GM23248 (cell line): Measurements from ENCODE around the gene AAMP. TPM values are rescaled to one million over a fixed set of nuclear protein-coding genes. Genes with fewer than 3 reads are reported as not detected.

ENCODE experiments used
- DNase-seq: peaks from one replicate; pipeline ENCODE4 v3.0.0-alpha.2; 2015
- H2AFZ ChIP-seq: fragments of 200-600 bp; sonication (generic); 2 replicates; pipeline ENCODE4 v1.6.1; 2016; ENCODE audit warnings: antibody characterized with exemption
- H3F3A ChIP-seq: fragments of 200-600 bp; sonication (generic); 2 replicates; pipeline ENCODE4 v1.6.1; 2016; ENCODE audit warnings: mild to moderate bottlenecking, antibody characterized with exemption, mixed run types; ENCODE audit not compliant: insufficient read depth
- H3K27ac ChIP-seq: fragments of 200-600 bp; sonication (generic); 2 replicates; pipeline ENCODE4 v1.5.1; 2016; ENCODE audit warnings: mild to moderate bottlenecking
- H3K27me3 ChIP-seq: fragments of 200-600 bp; sonication (generic); replicated peaks from 2 replicates; pipeline ENCODE4 v1.6.1; 2016; ENCODE audit warnings: mild to moderate bottlenecking; ENCODE audit not compliant: insufficient read depth
- H3K36me3 ChIP-seq: fragments of 200-600 bp; sonication (generic); 2 replicates; pipeline ENCODE4 v1.6.1; 2016; ENCODE audit warnings: low read depth, mild to moderate bottlenecking
- H3K4me1 ChIP-seq: fragments of 200-600 bp; sonication (generic); 2 replicates; pipeline ENCODE4 v1.6.1; 2016; ENCODE audit warnings: mild to moderate bottlenecking; ENCODE audit not compliant: insufficient read depth
- H3K4me2 ChIP-seq: fragments of 200-600 bp; sonication (generic); one replicate; pipeline ENCODE4 v1.6.1; 2016; ENCODE audit warnings: mild to moderate bottlenecking; ENCODE audit not compliant: unreplicated experiment
- H3K4me3 ChIP-seq: fragments of 200-600 bp; sonication (generic); 2 replicates; pipeline ENCODE4 v1.5.1; 2016; ENCODE audit warnings: mild to moderate bottlenecking
- H3K79me2 ChIP-seq: fragments of 200-600 bp; sonication (generic); 2 replicates; pipeline ENCODE4 v1.6.1; 2016; ENCODE audit warnings: mild to moderate bottlenecking; ENCODE audit not compliant: insufficient read depth
- H3K9ac ChIP-seq: fragments of 200-600 bp; sonication (generic); 2 replicates; pipeline ENCODE4 v1.6.1; 2016; ENCODE audit warnings: mild to moderate bottlenecking
- H3K9me2 ChIP-seq: fragments of 200-600 bp; sonication (generic); 2 replicates; pipeline ENCODE4 v1.6.1; 2016; ENCODE audit warnings: mixed run types, mild to moderate bottlenecking, moderate library complexity; ENCODE audit not compliant: insufficient read depth
- H3K9me3 ChIP-seq: fragments of 200-600 bp; sonication (generic); one replicate; pipeline ENCODE4 v1.6.1; 2017; ENCODE audit warnings: low read depth
- H4K20me1 ChIP-seq: fragments of 200-600 bp; sonication (generic); 2 replicates; pipeline ENCODE4 v1.6.0; 2016; ENCODE audit not compliant: insufficient read depth
- EZH2 ChIP-seq: fragments of 200-600 bp; sonication (generic); IDR thresholded peaks from 2 replicates; pipeline ENCODE4 v1.6.1; 2018; ENCODE audit warnings: antibody characterized with exemption, mild to moderate bottlenecking; ENCODE audit not compliant: insufficient read depth, poor library complexity, severe bottlenecking
- EZH2phosphoT487 ChIP-seq: fragments of 200-600 bp; sonication (generic); IDR thresholded peaks from 2 replicates; pipeline ENCODE4 v1.6.1; 2018; ENCODE audit warnings: antibody characterized with exemption, moderate library complexity, mild to moderate bottlenecking, low read depth; ENCODE audit not compliant: insufficient read depth
- WGBS, 2 experiments: methylation state at CpG; one replicate each; pipeline ENCODE4 v1.1.6; 2015 to 2017; ENCODE audit warnings: low lambda C conversion rate in 2 of 2, low coverage in 1 of 2; ENCODE audit errors: missing lambda C conversion rate in 2 of 2; 5-methylcytosine and 5-hydroxymethylcytosine counted together
- in situ Hi-C: fragments of 300-500 bp; cut with MboI; formaldehyde crosslinking; loops from 2 replicates; pipeline ENCODE4 v1.15.0; 2020
- polyA plus RNA-seq: library from polyadenylated mRNA; unstranded; fragments of >200 nt; fragmentation: Nextera tagmentation; extraction: Ambion mirVana; gene quantifications from 2 replicates; pipeline ENCODE4 v1.2.1, GENCODE V29; 2016
- total RNA-seq: library from RNA; depleted of rRNA; stranded (reverse); fragments of >200 nt; shearing (Covaris generic); gene quantifications from 2 replicates; pipeline ENCODE4 v1.2.3, GENCODE V29; 2014

Gene AAMP
- total and polyA plus RNA-seq, 2 experiments from 2014 or later: 114 to 117 TPM

DNA sequence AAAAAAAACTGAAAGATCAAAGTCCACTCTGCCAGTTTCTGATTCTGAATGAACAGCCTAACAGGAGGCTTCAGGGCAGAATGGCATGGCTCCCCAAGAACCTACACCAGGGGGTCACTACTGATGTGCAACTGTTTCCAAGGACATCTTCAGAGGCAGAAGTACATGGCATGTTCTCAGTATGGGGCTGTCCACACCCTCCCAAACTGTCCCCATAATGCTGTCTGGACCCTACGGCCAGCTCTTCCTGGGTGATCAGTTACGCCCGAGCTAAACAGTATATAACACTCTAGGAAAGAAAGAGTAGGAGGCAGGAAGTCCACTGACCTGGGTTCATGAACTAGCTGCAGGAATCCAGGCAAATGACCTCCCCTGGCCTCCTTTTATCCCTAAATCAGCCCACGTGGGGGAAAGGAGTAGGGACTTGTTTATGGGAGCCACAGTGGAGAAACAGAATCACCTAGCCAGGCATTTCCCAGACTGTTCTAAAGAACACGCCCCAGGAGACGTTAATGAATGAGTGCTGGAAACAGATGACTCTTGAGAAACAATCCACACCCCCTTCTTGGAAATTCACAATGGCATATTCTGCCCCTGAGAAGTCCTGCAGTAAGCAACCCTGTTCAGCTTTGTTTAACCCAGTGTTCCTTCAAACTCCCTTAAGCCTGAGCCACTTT lies 19.8 kb upstream of the AAMP start:
- no peaks in the 10 kb centered on the region for H3K36me3 ChIP-seq
- H3K4me3 ChIP-seq: peak overlapping the region; percentile 89
- H2AFZ ChIP-seq: no peak overlapping the region
- no peaks in the 10 kb centered on the region for H3K9me2 ChIP-seq
- H3K27ac ChIP-seq: peak overlapping the region; percentile 81
- H3K4me1 ChIP-seq: peaks cover 50% of the 10 kb centered on the region
- 8 to 16% methylated on average over 6 of the region's 6 CpGs for WGBS, 2 experiments
- TF ChIP-seq EZH2phosphoT487 (no peak), EZH2 (no peak)
- H3K79me2 ChIP-seq: peaks cover 72% of the 10 kb centered on the region
- peak overlapping the region; percentile 92 for H3K4me2 ChIP-seq
- in situ Hi-C loops: no loop called here
- H4K20me1 ChIP-seq: no peaks in the 10 kb centered on the region
- no peaks in the 10 kb centered on the region for H3K27me3 ChIP-seq
- H3K9me3 ChIP-seq: no peaks in the 10 kb centered on the region
- peak; percentile 84 for DNase-seq
- peaks cover 43% of the 10 kb centered on the region for H3F3A ChIP-seq
- peak overlapping the region; percentile 93 for H3K9ac ChIP-seq

GRCh38 chr2:218286570-218287459 lies 16.9 kb upstream of the AAMP start:
- H3K27me3 ChIP-seq: no peaks in the 10 kb centered on the region
- H3K79me2 ChIP-seq: peaks cover 91% of the 10 kb centered on the region
- TF ChIP-seq EZH2phosphoT487 (no peak), EZH2 (no peak)
- H2AFZ ChIP-seq: peak overlapping the region; percentile 18; the same call in 1 of the 2 replicates
- H3K4me1 ChIP-seq: peaks cover 72% of the 10 kb centered on the region
- peak overlapping the region; percentile 77 for H3K4me3 ChIP-seq
- no peaks in the 10 kb centered on the region for H3K9me3 ChIP-seq
- H3K36me3 ChIP-seq: no peaks in the 10 kb centered on the region
- H4K20me1 ChIP-seq: no peaks in the 10 kb centered on the region
- peak; percentile 98 for DNase-seq
- 0 to 1% methylated on average over 11 of the region's 11 CpGs for WGBS, 2 experiments
- H3K4me2 ChIP-seq: peak overlapping the region; percentile 96
- H3K27ac ChIP-seq: peak overlapping the region; percentile 99
- in situ Hi-C loops: no loop called here
- H3K9me2 ChIP-seq: no peaks in the 10 kb centered on the region
- H3K9ac ChIP-seq: peak overlapping the region; percentile 83
- H3F3A ChIP-seq: peaks cover 54% of the 10 kb centered on the region

DNA sequence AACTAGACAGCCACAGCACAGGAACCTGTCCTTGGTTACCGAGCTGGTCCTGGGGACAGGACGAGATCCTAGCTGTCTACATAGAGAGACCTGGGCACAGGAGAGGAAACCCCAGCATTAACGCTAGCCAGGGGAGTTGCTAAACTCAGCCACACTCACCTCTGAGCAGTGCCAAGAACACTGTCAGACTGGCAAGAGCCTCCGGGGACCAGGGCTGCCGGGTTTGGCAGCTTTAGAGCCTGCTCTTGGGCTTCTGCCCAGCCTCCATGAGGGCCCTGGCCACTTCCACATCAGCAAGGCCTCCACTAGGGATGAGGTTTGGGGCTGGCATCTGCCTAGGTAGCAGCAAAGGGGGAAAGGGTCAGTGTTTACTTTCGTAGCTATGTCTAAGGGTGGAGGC lies 15.7 kb upstream of the AAMP start:
- Histone ChIP-seq H3K79me2 (peaks cover 91% of the 10 kb centered on the region), H3K9me2 (no peaks in the 10 kb centered on the region), H3K4me3 (peak overlapping the region; percentile 77), H3F3A (peaks cover 64% of the 10 kb centered on the region), H3K4me2 (peak overlapping the region; percentile 96), H3K9ac (peak overlapping the region; percentile 83), H3K27me3 (no peaks in the 10 kb centered on the region), H2AFZ (no peak overlapping the region), H4K20me1 (no peaks in the 10 kb centered on the region), H3K4me1 (peaks cover 72% of the 10 kb centered on the region), H3K9me3 (no peaks in the 10 kb centered on the region), H3K36me3 (no peaks in the 10 kb centered on the region), H3K27ac (peak overlapping the region; percentile 99)
- peak; percentile 93 for DNase-seq
- TF ChIP-seq EZH2 (no peak), EZH2phosphoT487 (no peak)
- in situ Hi-C loops: no loop called here
- WGBS, 2 experiments: 5 to 10% methylated on average over 6 of the region's 6 CpGs

- Histone ChIP-seq H3K79me2 (peaks cover 91% of the 10 kb centered on the region), H3K36me3 (peaks cover 11% of the 10 kb centered on the region; the same call in 1 of the 2 replicates), H3K9ac (peak overlapping the region; percentile 83), H4K20me1 (no peaks in the 10 kb centered on the region), H3K4me1 (peaks cover 62% of the 10 kb centered on the region), H3K9me2 (no peaks in the 10 kb centered on the region), H3K9me3 (no peaks in the 10 kb centered on the region), H3K27me3 (no peaks in the 10 kb centered on the region), H3K4me3 (peak overlapping the region; percentile 50), H3F3A (peaks cover 63% of the 10 kb centered on the region), H3K27ac (peak overlapping the region; percentile 99), H3K4me2 (peak overlapping the region; percentile 96), H2AFZ (no peak overlapping the region)
- peak; percentile 94 for DNase-seq
- WGBS, 2 experiments: 21% methylated on average over 13 to 15 of the region's 16 CpGs
- in situ Hi-C loops: no loop called here
- no peak for TF ChIP-seq EZH2
- no peak for TF ChIP-seq EZH2phosphoT487
These were observed 14.3 kb upstream of the AAMP start for GRCh38 chr2:218284106-218284811.
